Measurements from ENCODE around the gene ZNF512.

DNA sequence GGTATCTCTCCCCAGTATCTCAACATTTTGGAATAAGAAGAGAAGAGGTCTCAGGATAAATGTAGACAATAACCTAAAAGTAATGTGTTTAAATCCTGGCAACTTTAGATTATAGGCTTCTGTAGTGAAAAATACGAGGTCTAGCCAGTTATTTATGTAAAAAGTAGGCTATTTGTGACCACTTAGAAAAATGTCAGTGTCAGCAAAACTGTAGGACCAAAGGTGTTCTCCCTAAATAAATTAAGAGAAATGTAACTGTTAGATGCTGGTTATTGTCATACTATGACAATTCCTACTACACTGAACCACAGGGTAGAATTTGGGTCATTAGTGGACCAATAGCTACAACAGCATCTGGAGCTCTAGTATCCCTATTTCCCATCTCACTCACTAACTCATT, 78.5 kb downstream of the ZNF512 start:
- TF ChIP-seq, protein P1, sequence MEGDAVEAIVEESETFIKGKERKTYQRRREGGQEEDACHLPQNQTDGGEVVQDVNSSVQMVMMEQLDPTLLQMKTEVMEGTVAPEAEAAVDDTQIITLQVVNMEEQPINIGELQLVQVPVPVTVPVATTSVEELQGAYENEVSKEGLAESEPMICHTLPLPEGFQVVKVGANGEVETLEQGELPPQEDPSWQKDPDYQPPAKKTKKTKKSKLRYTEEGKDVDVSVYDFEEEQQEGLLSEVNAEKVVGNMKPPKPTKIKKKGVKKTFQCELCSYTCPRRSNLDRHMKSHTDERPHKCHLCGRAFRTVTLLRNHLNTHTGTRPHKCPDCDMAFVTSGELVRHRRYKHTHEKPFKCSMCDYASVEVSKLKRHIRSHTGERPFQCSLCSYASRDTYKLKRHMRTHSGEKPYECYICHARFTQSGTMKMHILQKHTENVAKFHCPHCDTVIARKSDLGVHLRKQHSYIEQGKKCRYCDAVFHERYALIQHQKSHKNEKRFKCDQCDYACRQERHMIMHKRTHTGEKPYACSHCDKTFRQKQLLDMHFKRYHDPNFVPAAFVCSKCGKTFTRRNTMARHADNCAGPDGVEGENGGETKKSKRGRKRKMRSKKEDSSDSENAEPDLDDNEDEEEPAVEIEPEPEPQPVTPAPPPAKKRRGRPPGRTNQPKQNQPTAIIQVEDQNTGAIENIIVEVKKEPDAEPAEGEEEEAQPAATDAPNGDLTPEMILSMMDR (IDR thresholded peaks at IDR 0.05), result no peak
- TF ChIP-seq POLR2A (IDR thresholded peaks at IDR 0.05), result no peak
